ENCODE data around the gene TMCO1.
"Not testable (repeated sequence)": the region's sequence is repeated elsewhere in the genome, so short reads cannot be mapped to it uniquely, and the experiment has no call there.

The TMCO1 gene

DNA sequence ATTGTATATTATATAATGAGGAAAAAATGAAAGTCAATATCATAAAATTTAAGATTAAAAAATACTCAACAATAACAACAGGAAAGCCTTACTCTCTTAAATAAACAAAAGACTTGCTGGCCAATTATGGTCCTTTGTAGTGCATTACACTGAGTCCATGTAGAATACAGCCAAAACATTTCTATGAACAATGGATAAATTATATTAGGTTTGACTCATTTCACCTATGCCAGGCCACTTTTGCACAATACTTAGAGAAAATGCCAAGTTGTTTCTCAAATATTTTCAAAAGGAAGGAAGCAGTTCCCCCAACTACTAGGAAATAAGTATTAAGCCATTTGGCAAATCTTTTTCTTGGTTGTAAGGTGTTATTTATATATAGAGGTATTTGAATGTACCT, 38.9 kb upstream of the TMCO1 start:
- no peaks in the 10 kb centered on the region for H3K27me3 ChIP-seq (ENCODE audit: insufficient read depth, low read depth)
- H2AFZ ChIP-seq (ENCODE audit: low read depth), result no peak overlapping the region
- H3K9ac ChIP-seq, result no peak overlapping the region
- H3K4me2 ChIP-seq, result no peak overlapping the region
- H3K36me3 ChIP-seq (ENCODE audit: insufficient read depth), result no peaks in the 10 kb centered on the region
- no peak overlapping the region for H3K27ac ChIP-seq
- H3K79me2 ChIP-seq (ENCODE audit: insufficient read depth, low read depth), result no peaks in the 10 kb centered on the region
- no peak overlapping the region for H3K4me3 ChIP-seq (IDR thresholded peaks at IDR 0.05; ENCODE audit: insufficient read depth, low read depth, low read length)
- H3K4me1 ChIP-seq (ENCODE audit: low read depth, poor library complexity, severe bottlenecking), result no peaks in the 10 kb centered on the region
- no peaks in the 10 kb centered on the region for H4K20me1 ChIP-seq (ENCODE audit: insufficient read depth)
- TF ChIP-seq CTCF (conservative IDR thresholded peaks at IDR 0.05; ENCODE audit: low read depth, low read length), result no peak

- H3K79me2 ChIP-seq (ENCODE audit: insufficient read depth, low read depth); H3K4me3 ChIP-seq (IDR thresholded peaks at IDR 0.05; ENCODE audit: insufficient read depth, low read depth, low read length); H3K4me1 ChIP-seq (ENCODE audit: low read depth, poor library complexity, severe bottlenecking); H2AFZ ChIP-seq (ENCODE audit: low read depth); H4K20me1 ChIP-seq (ENCODE audit: insufficient read depth); H3K4me2 ChIP-seq; H3K27me3 ChIP-seq (ENCODE audit: insufficient read depth, low read depth); H3K27ac ChIP-seq; H3K36me3 ChIP-seq (ENCODE audit: insufficient read depth); H3K9ac ChIP-seq: not testable (repeated sequence)
Measured at GRCh38 chr1:165804513-165804912, 35.8 kb upstream of the TMCO1 start.

DNA sequence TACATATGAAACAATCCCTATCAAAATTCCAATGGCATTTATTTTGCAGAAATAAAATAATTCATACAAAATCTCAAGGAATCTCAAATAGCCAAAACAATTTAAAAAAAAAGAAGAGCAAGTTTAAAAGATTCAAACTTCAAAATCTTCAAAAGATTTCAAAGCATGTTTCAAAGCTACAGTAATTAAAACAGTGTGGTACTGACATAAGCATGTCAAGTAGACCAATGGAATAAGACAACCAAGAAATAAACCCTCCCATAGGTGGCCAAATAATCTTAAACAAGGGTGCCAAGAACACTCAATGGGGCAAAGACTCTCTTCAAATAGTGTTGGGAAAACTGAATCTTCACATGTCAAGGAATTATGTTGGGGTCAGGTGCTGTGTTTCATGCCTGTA, 30.7 kb upstream of the TMCO1 start:
- Histone ChIP-seq H2AFZ (ENCODE audit: low read depth) (no peak overlapping the region), H3K4me1 (ENCODE audit: low read depth, poor library complexity, severe bottlenecking) (no peaks in the 10 kb centered on the region), H3K27me3 (ENCODE audit: insufficient read depth, low read depth) (no peaks in the 10 kb centered on the region), H3K36me3 (ENCODE audit: insufficient read depth) (no peaks in the 10 kb centered on the region), H3K79me2 (ENCODE audit: insufficient read depth, low read depth) (no peaks in the 10 kb centered on the region), H3K4me3 (IDR thresholded peaks at IDR 0.05; ENCODE audit: insufficient read depth, low read depth, low read length) (no peak overlapping the region), H4K20me1 (ENCODE audit: insufficient read depth) (no peaks in the 10 kb centered on the region), H3K4me2 (no peak overlapping the region), H3K27ac (no peak overlapping the region), H3K9ac (no peak overlapping the region)
- TF ChIP-seq CTCF (conservative IDR thresholded peaks at IDR 0.05; ENCODE audit: low read depth, low read length), result no peak

DNA sequence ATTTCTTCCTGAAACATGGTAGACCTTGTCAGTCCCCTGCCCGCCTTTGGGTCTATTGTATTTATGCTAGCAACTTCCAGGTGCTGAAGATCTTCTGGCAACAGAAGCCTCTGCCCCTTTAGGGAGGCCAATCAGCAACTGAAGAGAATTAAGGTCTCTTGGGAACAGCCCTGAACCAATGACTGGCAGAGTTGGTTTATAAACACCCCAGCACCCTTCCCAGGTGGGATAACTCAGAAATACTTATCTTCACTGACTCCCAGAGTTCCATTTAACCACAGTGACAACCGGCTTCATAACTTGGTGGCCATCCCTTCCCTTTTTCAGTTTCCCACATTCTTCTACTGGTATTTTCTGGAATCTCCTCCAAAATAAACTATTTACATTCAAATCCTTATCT, 27.2 kb upstream of the TMCO1 start:
- no peaks in the 10 kb centered on the region for H3K27me3 ChIP-seq (ENCODE audit: insufficient read depth, low read depth)
- H3K4me2 ChIP-seq, result no peak overlapping the region
- no peaks in the 10 kb centered on the region for H3K36me3 ChIP-seq (ENCODE audit: insufficient read depth)
- no peaks in the 10 kb centered on the region for H3K79me2 ChIP-seq (ENCODE audit: insufficient read depth, low read depth)
- no peaks in the 10 kb centered on the region for H3K4me1 ChIP-seq (ENCODE audit: low read depth, poor library complexity, severe bottlenecking)
- no peak overlapping the region for H3K27ac ChIP-seq
- no peaks in the 10 kb centered on the region for H4K20me1 ChIP-seq (ENCODE audit: insufficient read depth)
- no peak overlapping the region for H3K9ac ChIP-seq
- H2AFZ ChIP-seq (ENCODE audit: low read depth), result no peak overlapping the region
- no peak overlapping the region for H3K4me3 ChIP-seq (IDR thresholded peaks at IDR 0.05; ENCODE audit: insufficient read depth, low read depth, low read length)
- TF ChIP-seq CTCF (conservative IDR thresholded peaks at IDR 0.05; ENCODE audit: low read depth, low read length), result no peak

GRCh38 chr1:165793951-165794350, 25.3 kb upstream of the TMCO1 start:
- no peaks in the 10 kb centered on the region for H4K20me1 ChIP-seq (ENCODE audit: insufficient read depth)
- no peaks in the 10 kb centered on the region for H3K4me1 ChIP-seq (ENCODE audit: low read depth, poor library complexity, severe bottlenecking)
- no peak overlapping the region for H3K4me2 ChIP-seq
- no peaks in the 10 kb centered on the region for H3K79me2 ChIP-seq (ENCODE audit: insufficient read depth, low read depth)
- H3K27me3 ChIP-seq (ENCODE audit: insufficient read depth, low read depth), result no peaks in the 10 kb centered on the region
- H3K27ac ChIP-seq, result no peak overlapping the region
- no peak for TF ChIP-seq CTCF (conservative IDR thresholded peaks at IDR 0.05; ENCODE audit: low read depth, low read length)
- H3K9ac ChIP-seq, result no peak overlapping the region
- H3K4me3 ChIP-seq (IDR thresholded peaks at IDR 0.05; ENCODE audit: insufficient read depth, low read depth, low read length), result no peak overlapping the region
- H2AFZ ChIP-seq (ENCODE audit: low read depth), result no peak overlapping the region
- no peaks in the 10 kb centered on the region for H3K36me3 ChIP-seq (ENCODE audit: insufficient read depth)
